ENCODE results near the gene EYS.
"Not testable (repeated sequence)": the region's sequence is repeated elsewhere in the genome, so short reads cannot be mapped to it uniquely, and the experiment has no call there.

Gene EYS

DNA sequence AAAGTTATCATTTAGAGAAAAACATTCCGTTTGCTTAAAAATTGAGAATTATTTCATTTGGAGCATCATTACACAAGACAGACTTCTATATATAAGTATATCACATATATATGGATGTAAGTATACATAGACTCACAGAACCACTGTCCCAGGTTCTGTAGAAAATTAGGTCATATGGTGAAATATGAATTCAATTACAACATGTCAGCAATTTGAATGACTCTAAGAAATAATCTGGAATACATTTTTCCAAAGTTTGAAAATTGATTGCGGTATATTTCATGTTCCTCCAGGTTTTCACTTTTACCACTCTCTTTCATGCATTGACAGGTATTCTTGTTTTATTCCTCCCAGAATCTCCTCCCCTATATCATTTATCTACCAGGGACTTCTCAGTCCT, 1179.1 kb downstream of the EYS start:
- DNase-seq, result no peak

GRCh38 chr6:64522859-64523258, 1184.2 kb downstream of the EYS start:
- no peak for DNase-seq

DNA sequence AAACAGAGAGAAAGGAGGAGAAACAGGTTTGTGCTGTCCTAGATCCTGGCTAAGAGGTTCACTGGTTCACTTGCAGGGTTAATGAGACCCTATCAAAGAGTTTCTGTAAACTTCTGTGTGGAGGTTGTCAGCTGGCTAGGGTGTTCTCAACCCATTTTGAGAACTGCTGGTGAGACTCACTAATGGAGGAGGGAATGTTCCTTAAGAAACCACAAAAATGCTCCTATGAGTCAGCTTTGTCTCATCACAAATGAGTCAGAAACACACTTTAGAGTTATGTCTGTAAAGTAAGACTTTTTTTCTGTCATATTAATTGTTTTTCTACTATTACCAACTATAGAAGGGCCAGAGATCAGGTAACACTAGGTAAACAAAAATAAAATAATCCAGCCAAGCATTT, 1187.0 kb downstream of the EYS start:
- no peak for DNase-seq

DNA sequence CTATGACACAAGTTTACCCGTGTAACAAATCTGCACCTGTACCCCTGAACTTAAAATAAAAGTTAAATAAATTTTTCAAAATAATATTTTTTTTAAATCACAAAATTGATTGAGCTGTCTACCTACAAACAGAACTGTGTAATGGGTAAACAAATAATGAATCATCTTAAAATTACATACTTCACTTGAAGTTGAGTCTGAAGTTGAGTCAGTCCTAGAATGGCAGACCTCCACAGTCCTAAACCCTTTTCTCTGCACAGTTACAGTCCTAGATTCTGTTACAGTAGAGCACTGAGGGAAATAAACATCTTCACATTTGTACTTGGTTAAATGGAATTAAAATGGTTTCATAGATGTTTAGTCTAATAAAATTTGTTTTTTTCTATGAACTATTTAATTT, 1190.6 kb downstream of the EYS start:
- DNase-seq, result no peak

DNA sequence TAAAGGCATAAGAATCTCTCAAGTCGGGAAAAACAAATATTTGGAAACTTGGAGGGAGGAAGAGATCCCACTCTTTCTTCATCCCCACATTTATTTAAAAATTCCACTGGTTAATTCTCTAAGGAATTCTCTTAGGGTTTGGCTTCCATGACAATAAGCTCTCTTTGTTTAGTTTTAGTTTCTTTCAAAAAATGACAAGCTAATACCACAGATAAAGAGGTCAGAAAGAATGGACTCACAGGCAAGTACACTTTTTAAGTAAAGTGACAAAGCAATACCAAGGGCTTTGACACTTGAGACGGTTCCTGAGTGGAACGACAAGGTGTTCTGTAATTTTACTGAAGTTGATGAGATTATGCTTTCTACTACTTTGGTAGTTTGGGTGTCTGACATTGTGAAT, 1199.4 kb downstream of the EYS start:
- no peak for DNase-seq

DNA sequence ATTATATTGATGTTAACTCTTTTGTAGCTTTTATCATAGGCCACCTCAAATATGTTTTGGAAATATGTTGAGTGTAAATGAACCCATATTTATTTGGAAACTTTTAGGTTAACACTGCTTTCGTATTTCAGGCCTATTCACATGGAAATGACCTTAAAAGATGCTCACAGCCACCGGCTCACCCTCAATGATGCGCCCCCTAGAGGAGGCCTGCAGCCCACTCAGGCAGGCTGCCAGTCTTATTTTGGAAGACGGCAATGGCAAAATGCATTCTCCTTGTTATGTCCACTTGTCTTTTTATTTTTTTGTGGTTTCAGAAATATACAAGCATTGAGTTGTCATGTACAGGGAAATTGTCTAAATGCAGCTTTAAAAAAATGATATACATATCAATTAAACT, 1201.7 kb downstream of the EYS start:
- no peak for DNase-seq

- DNase-seq, result no peak
Observed at GRCh38 chr6:64504503-64504902, 1202.5 kb downstream of the EYS start.

DNA sequence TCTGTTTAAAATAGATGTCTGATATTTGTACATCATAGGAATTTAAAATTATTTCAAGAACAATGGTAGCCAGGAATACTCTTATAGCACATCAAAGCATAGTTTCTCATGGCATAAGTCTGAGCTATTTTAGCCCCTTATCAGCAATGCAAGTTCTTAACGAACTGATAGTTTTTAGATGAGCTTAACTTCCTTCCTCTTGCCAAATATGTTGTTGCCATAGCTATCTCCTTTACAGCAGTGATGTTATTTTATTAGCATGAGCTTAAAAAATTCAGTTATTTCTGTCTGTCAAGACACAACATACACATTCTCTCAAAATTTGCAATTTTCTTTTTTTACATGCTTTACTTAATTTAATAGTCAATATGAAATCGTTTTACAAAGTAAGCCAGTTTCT, 1204.2 kb downstream of the EYS start:
- no peak for DNase-seq

DNA sequence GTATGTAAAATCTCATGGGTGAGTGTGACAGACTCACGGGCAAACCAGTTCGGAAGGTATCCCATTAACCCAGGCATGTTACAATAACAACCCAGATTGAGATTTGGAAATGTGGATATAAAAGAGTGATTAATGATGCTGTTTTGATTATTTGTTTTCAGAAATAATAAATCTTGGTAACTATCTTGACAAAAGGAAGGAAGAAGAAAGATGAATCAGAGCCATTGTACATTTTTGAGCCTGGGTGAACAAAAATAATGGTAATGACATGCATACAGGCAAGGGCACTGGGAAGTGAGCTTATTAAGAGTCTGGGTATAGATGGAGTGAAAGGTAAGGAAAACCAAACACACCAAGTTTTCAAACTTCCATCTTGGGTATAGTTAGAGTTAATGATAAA, 1209.4 kb downstream of the EYS start:
- no peak for DNase-seq

- no peak for DNase-seq
Observed at GRCh38 chr6:64489763-64490162, 1217.3 kb downstream of the EYS start.

DNA sequence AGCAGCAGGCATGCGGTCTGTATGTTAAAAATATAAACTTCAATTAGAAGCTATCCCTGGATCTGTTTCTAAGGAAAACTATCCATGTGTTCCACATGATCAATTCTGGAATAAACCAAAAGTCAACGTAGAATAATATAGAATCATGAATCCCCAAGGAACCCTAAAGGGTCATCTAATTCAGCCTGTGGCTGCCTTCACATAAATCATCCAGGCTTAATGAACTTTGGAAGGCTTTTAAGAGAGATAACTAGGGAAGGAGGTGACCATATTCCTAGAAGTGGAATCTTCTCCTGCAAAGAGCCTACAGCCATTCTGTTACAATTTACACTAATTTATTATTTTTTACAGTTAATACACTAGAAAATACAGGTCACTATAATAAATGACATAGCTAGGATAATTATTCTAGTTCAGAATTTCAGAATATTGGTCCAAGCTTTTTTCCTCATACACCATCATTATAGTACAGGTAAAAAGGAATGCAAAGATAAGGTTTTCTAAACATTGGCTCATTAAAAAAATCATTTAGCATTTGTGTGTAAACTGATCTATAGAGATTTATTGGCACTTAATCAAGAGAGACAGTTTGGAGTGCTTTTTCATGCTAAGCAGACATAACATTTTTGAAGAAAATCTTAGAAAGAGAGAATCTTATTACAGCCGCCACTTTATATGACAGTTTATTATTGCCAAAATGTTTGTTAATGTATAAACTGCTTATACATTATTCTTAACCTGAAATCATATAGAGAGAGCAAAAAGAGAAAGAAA, 1220.3 kb downstream of the EYS start:
- no peak for DNase-seq

DNA sequence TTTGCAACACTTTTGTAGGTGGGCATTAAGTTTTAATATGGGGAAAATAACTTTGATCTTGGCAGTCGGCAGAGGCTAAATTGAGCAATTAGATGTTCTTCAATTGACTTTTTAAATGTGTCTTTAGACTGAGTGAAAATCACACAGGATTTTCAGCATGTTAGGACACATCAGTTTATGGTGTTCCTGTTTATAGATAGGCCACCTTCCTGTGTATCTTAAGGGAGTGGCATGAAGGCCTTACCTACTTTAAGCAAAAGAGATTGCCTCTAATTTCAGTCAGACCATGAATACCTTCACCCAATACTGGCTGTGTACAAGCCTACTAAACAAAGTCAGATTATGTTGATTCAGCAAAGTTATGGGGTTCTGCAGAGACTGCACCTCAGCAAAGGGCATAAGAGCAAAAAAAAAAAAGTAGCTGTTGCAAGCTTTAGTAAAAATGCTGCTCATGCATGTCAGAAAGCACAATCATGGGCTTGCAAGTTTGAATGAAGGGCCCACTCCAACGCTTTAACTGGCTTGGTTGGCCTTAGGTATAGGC, 1223.0 kb downstream of the EYS start:
- no peak for DNase-seq

DNA sequence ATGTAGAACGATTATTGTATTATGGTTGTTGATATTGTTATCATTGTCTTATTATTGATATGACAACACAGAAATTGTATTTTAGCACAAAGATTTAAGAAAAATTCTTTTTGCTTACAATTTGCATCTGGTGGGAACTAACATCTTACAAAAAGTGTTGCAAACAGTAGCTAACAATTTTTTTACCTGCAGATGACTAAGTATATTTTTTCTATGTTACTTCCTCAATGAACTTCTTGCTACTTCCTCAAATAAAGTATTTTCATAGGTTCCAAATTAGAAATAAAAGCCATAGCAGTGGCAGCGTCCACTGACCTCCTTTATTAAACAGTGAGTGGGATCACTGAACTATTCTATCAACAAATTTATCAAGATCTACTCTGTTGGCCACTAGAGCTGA, 1224.4 kb downstream of the EYS start:
- no peak for DNase-seq

DNA sequence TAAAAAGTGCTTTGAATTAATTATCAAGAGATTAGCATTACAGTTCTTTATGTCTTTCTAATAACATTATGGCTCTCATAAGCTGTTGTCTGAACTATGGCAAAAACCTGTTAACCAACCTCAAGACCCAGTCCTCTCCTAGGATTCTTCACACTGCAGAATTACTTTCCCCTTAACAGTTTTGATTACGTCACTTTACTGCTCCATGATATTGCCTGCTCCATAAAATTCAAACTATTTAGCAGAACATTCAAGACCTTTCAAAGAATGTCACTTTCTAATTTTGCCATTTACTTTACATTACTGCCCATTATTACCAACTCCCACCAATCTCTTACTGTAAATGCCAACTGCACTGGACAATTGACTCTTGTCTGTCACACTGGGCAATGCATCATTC, 1227.9 kb downstream of the EYS start:
- DNase-seq, result no peak

DNA sequence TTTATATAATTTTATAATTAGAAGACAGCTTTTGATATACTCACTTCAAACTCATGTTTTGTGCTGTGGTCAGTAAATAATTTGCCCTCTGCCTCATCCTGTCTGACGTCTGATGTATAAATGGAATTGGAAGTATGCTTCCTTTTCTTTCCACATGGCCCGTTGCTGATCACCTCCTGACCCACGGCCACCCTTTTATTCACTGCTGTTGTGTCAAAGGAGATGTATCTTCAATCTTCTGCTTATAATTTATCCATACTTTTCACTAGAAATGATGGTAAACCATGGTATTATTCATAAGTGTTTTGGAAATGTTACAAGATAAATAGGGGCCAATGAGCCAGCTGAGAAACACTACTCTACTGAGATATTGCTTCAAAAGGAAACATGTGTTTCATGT, 1229.6 kb downstream of the EYS start:
- no peak for DNase-seq

DNA sequence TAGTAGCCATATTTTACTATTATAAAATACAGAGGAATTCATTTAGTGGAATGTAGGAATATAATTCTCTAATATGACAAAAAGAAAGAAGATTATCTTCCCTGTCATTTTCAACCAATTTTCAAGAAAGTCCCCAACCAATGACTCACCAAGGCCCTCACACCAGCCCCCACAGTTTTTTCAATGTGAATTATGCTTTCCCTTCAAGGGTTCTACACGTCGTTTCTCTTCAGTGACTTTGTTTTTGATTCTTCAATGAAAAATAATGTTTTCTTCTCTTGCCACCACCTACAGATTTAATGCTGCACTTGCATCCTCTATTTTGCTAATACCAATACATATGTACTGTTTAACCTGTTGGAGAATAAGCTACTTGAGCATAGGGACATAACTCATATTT, 1230.1 kb downstream of the EYS start:
- DNase-seq, result no peak

DNA sequence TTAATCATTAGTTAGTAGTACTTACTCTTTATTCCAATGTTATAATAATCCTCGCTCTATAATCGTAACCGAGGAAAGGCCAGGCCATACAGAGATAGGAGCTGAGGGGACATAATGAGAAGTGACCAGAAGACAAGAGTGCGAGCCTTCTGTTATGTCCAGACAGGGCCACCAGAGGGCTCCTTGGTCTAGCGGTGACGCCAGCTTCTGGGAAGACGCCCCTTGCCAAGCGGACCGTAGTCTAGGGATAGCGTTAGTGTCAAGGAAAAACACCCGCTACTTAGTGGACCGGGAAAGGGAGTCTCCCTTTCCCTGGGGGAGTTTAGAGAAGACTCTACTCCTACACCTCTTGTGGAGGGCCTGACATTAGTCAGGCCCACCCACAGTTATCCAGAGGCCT, 1237.6 kb downstream of the EYS start:
- not testable (repeated sequence) for DNase-seq

DNA sequence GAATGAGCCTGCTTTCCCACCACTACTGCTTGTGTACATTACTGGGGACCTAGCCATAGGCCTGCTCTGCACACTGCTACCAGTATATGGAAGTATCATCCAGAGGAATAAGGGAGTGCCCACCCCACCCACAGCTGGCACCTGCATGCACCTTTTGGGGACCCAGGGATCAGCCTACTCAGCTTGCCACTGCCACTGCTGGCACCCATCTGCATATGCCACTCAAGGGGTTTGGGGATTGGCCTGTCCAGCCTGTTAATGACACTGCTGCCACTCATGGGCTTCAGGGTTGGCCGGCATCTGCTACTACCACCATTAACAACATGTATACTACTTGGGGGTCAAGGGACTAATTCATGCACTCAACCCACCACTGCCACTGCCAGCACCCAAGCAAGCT, 1239.4 kb downstream of the EYS start:
- no peak for DNase-seq

DNA sequence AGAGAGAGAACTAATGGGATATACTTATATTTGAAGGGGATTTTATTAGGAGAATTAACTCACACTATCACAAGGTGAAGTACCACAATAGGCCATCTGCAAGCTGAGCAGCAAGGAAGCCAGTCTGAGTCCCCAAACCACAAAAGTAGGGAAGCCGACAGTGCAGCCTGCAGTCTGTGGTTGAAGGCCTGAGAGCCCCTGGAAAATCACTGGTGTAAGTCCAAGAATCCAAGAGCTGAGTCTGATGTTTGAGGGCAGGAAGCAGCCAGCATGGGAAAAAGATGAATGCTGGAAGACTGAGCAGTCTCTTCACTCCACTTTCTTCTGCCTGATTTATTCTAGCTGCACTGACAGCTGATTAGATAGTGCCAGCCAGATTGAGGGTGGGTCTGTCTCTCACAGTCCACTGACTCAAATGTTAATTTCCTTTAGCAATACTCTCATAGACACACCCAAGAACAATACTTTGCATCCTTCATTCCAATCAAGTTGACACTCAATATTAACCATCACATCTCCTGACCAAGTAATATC, 1247.5 kb downstream of the EYS start:
- DNase-seq, result no peak

GRCh38 chr6:64448101-64448500, 1258.9 kb downstream of the EYS start:
- not testable (repeated sequence) for DNase-seq

DNA sequence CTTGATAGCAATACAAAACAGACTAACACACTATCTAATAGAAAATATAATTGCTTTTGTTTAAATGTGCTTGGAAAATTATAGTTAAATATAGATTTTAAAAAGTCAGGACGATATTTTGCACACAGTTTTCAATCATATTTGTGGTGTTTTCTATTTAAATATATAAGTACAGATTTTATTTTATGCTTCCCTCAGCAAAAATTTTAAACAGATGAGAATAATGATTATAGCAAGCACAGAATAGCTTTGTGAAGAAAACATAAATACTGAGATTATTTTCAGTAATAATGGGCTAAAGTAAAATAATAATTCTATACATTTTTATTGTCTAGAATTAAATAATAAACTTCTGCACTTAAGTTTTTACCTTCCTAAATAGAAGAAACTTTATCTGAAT, 1262.0 kb downstream of the EYS start:
- DNase-seq, result no peak

- no peak for DNase-seq
Observed at GRCh38 chr6:64439274-64439673, 1267.8 kb downstream of the EYS start.

- no peak for DNase-seq
Observed at GRCh38 chr6:64437996-64438395, 1269.0 kb downstream of the EYS start.

DNA sequence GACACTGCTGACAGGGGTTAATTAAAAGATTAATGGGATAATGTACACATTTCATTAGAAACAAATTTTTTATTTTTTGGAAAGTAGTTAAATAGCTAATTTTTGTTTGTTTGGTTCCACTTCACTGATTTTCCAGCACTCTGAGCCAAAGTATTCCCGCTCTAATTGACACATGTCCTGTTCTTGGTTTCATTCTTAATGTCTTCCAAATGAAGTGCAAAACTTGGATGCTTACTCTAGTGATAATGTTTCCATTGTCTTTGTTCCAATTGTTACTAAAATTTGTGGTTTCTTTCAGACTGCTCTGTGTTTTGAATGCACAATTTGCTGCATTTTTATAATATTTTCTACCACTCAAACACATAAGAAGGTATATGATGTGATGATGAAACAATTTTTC, 1277.1 kb downstream of the EYS start:
- no peak for DNase-seq

GRCh38 chr6:64428186-64428585, 1278.8 kb downstream of the EYS start:
- DNase-seq, result no peak

Data from hippocampal formation (tissue), 2 donors.